Natural killer cell (primary cell): ENCODE data around the gene CENPX. TPM values are rescaled to one million over a fixed set of nuclear protein-coding genes. Genes with fewer than 3 reads are reported as not detected.

ENCODE experiments used
- ATAC-seq, 3 donors: fragments of 150-1000 bp in 2 of 3; fragments of 200-7000 bp in 1 of 3; cut with Tn5 transposase; 1 replicate in 1 of 3; 2 replicates in 2 of 3; pipeline ENCODE4 v1.10.0; 2021; ENCODE audit warnings: mild to moderate bottlenecking in 2 of 3, moderate library complexity in 2 of 3
- DNase-seq, 2 donors: peaks; one replicate each; pipeline versions ENCODE4 v3.0.0 to v3.0.0-alpha.2; 2013 to 2021; ENCODE audit warnings: mixed read lengths in 1 of 2
- H3K27ac ChIP-seq: one replicate; pipeline ENCODE4 v1.5.1; 2013; ENCODE audit warnings: mild to moderate bottlenecking, low read length
- H3K27me3 ChIP-seq: one replicate; pipeline ENCODE4 v1.6.1; 2013; ENCODE audit warnings: low read length; ENCODE audit not compliant: control insufficient read depth, insufficient read depth
- H3K36me3 ChIP-seq: one replicate; pipeline ENCODE4 v1.6.1; 2013; ENCODE audit warnings: low read length; ENCODE audit not compliant: control insufficient read depth, insufficient read depth
- H3K4me1 ChIP-seq: one replicate; pipeline ENCODE4 v1.6.1; 2013; ENCODE audit warnings: low read length; ENCODE audit not compliant: control insufficient read depth, insufficient read depth
- H3K4me3 ChIP-seq: one replicate; pipeline ENCODE4 v1.5.1; 2013; ENCODE audit warnings: low read length
- H3K9me3 ChIP-seq: one replicate; pipeline ENCODE4 v1.6.1; 2013; ENCODE audit warnings: low read length; ENCODE audit not compliant: control insufficient read depth, insufficient read depth
- H3K27ac Mint-ChIP-seq, 2 donors: one replicate each; pipeline ENCODE4 v1.8.0; 2022; ENCODE audit warnings: mild to moderate bottlenecking in 2 of 2, mixed read lengths in 2 of 2, moderate library complexity in 1 of 2
- H3K27me3 Mint-ChIP-seq, 2 donors: one replicate each; pipeline ENCODE4 v1.8.0; 2022; ENCODE audit warnings: low read depth in 2 of 2, mixed read lengths in 2 of 2
- H3K36me3 Mint-ChIP-seq: one replicate; pipeline ENCODE4 v1.8.0; 2022; ENCODE audit warnings: mixed read lengths
- H3K4me1 Mint-ChIP-seq, 2 donors: one replicate each; pipeline ENCODE4 v1.8.0; 2022; ENCODE audit warnings: mixed read lengths in 2 of 2
- H3K4me3 Mint-ChIP-seq: one replicate; pipeline ENCODE4 v1.8.0; 2022; ENCODE audit warnings: mild to moderate bottlenecking, moderate library complexity, mixed read lengths
- H3K9me3 Mint-ChIP-seq, 2 donors: one replicate each; pipeline ENCODE4 v1.8.0; 2022; ENCODE audit warnings: mixed read lengths in 2 of 2
- WGBS: methylation state at CpG from one replicate; pipeline ENCODE4 v1.1.7; 2013; ENCODE audit warnings: missing lambda C conversion rate; ENCODE audit not compliant: insufficient coverage; 5-methylcytosine and 5-hydroxymethylcytosine counted together
- intact Hi-C: fragments of 100-400 bp; cut with micrococcal nuclease; formaldehyde crosslinking; loops from one replicate; pipeline ENCODE4 v1.14.2; 2022
- total RNA-seq, 4 donors: library from RNA; stranded (reverse); fragments of 120-200 nt in 1 of 4; gene quantifications; one replicate each; pipeline versions ENCODE4 v1.2.3 to v1.2.4, GENCODE V29; 2013 to 2022
- TF ChIP-seq, protein P1 (sequence below): fragments of 200-600 bp; IDR thresholded peaks from one replicate; pipeline ENCODE4 v1.8.0; 2022; ENCODE audit warnings: antibody characterized with exemption

CENPX gene
- total RNA-seq, 3 donors from 2014 or later (not counting 1 experiment from before 2014, with no cell fraction given): 22.8 to 29.6 (median 27.0) TPM

DNA sequence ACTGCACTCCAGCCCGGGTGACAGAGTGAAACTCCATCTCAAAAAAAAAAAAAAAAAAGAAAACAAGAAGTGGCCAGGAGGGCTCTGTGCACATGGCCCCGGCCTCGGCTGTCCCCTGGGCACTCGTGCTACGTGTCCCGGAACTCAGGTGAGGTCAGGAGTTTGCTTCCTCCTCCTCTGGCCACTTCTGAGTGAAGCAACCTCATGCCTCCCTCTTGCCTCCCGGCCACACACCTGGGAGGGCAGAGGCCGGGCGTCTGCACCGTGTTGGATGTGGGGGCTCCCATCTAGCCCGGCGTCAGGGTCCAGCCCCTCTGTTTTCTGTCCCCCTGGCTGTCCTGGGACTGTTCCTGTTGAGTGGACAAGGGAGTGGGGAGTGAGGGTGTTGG lies 23.1 kb downstream of the CENPX start:
- Mint-ChIP-seq H3K36me3 (no peaks in the 10 kb centered on the region), H3K4me1 (no peaks in the 10 kb centered on the region), H3K27ac (no peak overlapping the region), H3K9me3 (no peaks in the 10 kb centered on the region), H3K4me3 (no peak overlapping the region), H3K27me3 (no peaks in the 10 kb centered on the region)
- no peak overlapping the region for H3K27ac ChIP-seq
- no peaks in the 10 kb centered on the region for H3K9me3 ChIP-seq
- H3K27me3 ChIP-seq: no peaks in the 10 kb centered on the region
- 93% methylated on average over 12 of the region's 12 CpGs for WGBS
- intact Hi-C loops: no loop called here
- peaks cover 3% of the 10 kb centered on the region for H3K36me3 ChIP-seq
- no peak overlapping the region for H3K4me3 ChIP-seq
- no peak for ATAC-seq
- no peak for DNase-seq
- no peaks in the 10 kb centered on the region for H3K4me1 ChIP-seq
- TF ChIP-seq, protein P1, sequence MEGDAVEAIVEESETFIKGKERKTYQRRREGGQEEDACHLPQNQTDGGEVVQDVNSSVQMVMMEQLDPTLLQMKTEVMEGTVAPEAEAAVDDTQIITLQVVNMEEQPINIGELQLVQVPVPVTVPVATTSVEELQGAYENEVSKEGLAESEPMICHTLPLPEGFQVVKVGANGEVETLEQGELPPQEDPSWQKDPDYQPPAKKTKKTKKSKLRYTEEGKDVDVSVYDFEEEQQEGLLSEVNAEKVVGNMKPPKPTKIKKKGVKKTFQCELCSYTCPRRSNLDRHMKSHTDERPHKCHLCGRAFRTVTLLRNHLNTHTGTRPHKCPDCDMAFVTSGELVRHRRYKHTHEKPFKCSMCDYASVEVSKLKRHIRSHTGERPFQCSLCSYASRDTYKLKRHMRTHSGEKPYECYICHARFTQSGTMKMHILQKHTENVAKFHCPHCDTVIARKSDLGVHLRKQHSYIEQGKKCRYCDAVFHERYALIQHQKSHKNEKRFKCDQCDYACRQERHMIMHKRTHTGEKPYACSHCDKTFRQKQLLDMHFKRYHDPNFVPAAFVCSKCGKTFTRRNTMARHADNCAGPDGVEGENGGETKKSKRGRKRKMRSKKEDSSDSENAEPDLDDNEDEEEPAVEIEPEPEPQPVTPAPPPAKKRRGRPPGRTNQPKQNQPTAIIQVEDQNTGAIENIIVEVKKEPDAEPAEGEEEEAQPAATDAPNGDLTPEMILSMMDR: no peak

DNA sequence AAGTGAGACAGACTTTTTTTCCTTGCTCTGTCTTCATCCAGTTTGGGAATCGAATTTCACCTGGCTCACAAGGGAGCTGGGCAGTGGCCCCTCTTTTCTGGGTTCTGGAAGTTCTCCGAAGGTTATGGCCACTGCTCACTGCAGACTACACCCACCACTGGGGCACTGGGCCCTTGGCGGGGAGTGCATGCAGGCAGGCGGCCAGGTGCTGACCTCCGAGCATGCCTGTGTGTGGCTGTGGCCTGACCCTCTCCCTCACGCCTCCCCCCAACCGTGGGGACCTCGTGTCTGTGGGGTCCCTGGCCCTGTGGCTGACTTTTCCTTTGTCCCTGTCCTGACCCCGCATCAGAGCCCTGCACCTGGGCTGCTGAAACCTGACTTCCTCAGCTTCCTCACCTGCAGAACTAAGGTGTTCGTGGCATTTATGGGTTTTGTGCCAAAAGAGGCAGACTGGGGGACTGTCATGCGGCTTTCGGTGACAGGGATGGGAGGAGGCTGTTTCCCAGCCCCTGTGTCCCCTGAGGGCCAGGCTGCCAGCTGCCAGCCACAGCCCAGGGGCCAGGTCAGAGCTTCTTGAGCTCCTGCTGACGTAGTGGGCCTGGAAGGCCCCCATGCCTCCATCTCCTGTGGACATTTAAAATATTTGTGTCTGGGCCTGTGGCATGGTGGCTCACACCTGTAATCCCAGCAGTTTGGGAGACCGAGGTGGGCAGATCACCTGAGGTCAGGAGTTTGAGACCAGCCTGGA lies 23.8 kb downstream of the CENPX start:
- Histone ChIP-seq H3K4me3 (no peak overlapping the region), H3K36me3 (peaks cover 3% of the 10 kb centered on the region), H3K9me3 (no peaks in the 10 kb centered on the region), H3K4me1 (no peaks in the 10 kb centered on the region), H3K27me3 (no peaks in the 10 kb centered on the region), H3K27ac (no peak overlapping the region)
- Mint-ChIP-seq H3K36me3 (no peaks in the 10 kb centered on the region), H3K4me3 (no peak overlapping the region), H3K27me3 (no peaks in the 10 kb centered on the region), H3K27ac (no peak overlapping the region), H3K9me3 (no peaks in the 10 kb centered on the region), H3K4me1 (no peaks in the 10 kb centered on the region)
- intact Hi-C loops: no loop called here
- TF ChIP-seq, protein P1: no peak
- DNase-seq: no peak
- ATAC-seq: no peak
- WGBS: 89% methylated on average over 14 of the region's 14 CpGs

DNA sequence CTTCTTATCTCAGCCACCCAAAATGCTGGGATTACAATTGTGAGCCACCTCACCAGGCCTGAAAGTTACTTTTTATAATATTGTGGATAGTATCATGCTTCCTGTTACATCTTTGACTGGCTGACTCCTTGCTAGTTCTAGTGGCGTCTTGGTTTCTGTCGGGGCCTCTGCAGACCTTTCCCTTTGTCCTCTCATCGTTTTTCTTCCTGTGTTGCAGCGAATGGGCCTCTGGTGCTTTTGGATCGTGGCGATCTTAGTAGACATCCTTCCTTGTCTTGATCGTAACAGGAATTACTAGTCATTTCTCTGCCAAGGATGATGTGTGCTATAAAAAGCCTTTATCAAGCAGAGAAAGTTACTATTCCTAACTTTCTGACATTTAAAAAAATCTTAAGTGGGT lies 24.5 kb downstream of the CENPX start:
- Mint-ChIP-seq H3K4me1 (no peaks in the 10 kb centered on the region), H3K36me3 (no peaks in the 10 kb centered on the region), H3K27ac (no peak overlapping the region), H3K9me3 (no peaks in the 10 kb centered on the region), H3K27me3 (no peaks in the 10 kb centered on the region), H3K4me3 (no peak overlapping the region)
- Histone ChIP-seq H3K9me3 (no peaks in the 10 kb centered on the region), H3K4me1 (no peaks in the 10 kb centered on the region), H3K36me3 (peaks cover 3% of the 10 kb centered on the region), H3K27me3 (no peaks in the 10 kb centered on the region), H3K27ac (no peak overlapping the region), H3K4me3 (no peak overlapping the region)
- intact Hi-C loops: no loop called here
- WGBS: 97% methylated on average over 7 of the region's 7 CpGs
- ATAC-seq (no peak), DNase-seq (no peak)
- TF ChIP-seq, protein P1: no peak
